Hematopoietic multipotent progenitor cell treated with erythropoietin and hydrocortisone succinate and interleukin-3 and kit ligand, for 8 days (in vitro differentiated cells): Measurements from ENCODE around the gene APPL2.

ENCODE experiments used
- DNase-seq: peaks from one replicate; pipeline ENCODE4 v3.0.0-alpha.2; 2015

APPL2 gene

DNA sequence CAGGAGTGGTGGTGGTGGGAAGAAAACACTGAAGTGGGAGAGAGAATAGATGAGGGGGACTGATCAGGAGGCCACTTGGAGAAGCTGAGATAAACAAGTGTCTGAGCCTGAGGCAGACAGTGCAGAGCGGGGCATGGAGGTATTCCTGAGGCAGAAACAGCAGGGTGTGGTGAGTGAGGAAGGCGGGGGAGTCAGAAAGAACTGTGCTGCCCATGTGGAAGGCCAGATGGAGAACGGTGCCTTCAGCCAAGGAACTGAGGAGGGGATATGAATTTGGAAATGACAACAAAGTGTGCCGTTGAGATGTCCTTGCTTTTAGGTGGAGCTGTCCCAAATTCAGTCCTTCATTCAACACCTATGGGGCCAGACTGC is 13.7 kb downstream of the APPL2 start:
- no peak for DNase-seq

DNA sequence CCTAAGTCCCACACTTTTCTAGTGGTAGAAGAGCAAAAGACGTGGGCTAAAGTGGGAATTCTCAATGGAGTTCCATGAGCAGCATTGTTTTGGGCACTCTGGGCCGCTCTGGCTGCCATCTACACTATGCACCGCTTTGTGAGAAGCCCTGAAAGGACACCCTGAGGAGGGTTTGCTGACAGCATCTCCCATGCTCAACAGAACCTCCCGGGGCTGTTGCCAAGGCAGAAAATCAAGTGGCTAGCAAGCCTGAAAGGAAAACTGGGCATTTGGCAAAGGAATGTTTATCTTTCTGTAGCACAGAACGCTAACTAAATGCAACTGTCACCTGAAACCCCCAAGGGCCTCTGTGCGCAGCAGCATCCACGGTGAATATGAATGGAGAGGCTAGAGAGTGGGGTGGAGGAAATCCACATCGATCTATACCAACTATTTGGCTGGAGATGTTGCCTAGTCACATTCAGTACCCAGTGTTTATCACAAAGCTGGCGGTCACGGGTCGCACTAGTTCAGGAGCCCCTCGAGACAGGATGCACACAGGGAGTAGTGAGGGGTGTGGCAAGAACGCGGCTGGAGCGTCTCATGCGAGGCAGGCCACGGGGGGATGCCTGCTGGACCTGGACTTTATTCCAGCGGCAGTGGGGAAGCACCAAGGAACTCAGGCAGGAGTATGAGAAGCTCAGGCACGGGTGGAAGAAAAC is 14.2 kb downstream of the APPL2 start:
- no peak for DNase-seq

DNA sequence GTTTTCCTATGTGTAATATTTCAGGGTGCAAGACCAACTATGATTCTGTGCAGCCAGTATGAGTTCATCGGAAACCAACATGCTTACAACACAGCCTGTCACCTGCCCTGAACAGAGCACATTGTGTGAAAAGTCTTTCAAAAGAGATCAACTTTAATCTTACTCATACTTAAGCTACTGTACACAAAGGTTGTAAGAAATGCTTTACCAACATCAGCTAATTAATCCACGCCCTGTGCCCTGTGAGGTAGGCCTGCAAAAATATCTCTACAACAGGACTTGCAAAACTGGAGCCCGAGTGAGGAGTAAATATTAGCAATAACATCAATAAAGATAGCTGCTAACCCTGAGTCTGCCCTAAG is 15.1 kb downstream of the APPL2 start:
- DNase-seq = no peak

DNA sequence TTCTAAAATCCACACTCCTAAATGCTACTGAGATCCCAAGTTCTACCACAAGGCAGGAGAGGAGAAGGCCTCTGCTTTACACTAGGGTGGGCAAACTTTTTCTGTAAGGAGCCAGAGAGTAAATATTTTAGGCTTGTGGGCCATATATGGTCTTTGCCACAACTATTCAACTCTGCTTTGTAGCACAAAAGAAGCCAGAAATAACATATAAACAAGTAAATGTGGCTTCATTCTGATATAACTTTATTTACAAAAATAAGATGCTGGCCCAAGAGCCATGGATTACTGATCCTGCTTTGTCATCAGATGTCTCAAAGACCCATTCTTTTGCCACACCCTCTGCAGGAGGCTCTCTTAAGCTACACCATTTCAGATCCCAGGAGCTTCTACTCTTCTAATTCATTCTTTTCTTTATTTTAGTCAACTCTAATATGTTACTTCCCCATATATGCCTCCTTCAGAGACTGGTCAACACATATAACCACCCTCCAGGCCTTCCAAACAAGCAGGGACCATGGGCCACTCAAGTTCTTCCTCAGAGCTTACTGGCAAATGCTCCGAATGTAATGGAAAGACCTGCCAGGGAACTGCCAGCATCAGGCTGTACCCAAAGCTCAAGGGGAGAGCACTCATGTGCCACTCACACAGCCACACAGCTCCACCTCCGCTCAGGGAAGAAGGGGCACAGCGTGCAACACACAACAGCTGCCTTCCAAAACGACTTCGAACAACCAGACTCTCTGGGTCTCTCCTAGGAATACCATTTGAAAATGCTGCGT is 15.6 kb downstream of the APPL2 start:
- DNase-seq = no peak

DNA sequence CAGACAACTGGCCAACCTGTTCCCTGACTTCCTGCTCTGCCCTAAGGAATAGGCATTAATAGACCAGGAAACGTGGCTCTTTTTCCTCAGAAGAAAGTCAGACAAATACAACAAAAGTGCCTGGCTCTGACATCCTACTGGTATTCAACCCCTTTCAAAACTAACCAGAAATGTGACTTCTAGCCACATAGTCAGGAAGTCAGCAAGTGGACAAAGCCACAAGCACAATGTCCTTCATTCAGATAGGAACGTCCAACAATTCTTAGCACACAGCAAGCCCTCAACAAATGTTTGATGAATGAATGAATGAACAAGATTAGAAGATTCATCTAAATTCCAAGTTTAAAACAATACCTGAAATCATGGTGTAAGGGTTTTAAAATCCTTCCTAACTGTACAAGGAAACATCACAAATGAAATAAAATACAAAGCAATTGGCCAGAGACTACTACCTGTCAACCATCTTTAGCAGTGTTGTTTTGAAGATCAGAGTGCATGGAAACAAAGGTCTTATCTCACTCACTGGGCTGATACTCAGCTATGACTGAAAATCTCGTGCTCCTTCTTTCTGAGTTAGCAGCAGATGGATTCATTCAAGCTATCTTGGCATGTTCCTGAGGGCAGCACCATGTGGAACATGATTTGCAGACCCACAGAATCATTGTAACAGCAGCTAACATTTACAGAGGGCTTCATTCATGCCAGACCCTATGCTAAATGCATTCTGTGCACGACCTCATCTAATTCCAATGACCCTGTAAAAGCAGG is 16.5 kb downstream of the APPL2 start:
- no peak for DNase-seq

DNA sequence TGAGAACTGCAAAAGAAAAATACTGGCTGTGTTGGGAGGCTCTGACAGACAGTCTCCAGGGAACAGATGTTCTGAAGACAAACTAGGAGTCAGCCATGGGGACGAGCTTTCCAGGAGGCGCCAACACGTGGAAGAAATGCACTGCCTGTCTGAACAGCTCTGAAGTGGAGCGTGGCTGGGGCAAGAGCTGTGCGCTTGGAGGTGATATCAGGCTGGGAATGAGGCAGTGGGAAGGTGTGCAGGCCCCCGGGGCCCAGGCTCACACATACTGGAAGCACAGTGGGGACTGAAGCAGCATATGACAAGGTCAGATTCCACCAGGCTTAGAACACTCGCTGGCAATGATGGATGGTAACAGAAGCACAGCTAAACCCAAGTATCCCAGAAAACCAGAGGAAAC is 17.5 kb downstream of the APPL2 start:
- DNase-seq = no peak

DNA sequence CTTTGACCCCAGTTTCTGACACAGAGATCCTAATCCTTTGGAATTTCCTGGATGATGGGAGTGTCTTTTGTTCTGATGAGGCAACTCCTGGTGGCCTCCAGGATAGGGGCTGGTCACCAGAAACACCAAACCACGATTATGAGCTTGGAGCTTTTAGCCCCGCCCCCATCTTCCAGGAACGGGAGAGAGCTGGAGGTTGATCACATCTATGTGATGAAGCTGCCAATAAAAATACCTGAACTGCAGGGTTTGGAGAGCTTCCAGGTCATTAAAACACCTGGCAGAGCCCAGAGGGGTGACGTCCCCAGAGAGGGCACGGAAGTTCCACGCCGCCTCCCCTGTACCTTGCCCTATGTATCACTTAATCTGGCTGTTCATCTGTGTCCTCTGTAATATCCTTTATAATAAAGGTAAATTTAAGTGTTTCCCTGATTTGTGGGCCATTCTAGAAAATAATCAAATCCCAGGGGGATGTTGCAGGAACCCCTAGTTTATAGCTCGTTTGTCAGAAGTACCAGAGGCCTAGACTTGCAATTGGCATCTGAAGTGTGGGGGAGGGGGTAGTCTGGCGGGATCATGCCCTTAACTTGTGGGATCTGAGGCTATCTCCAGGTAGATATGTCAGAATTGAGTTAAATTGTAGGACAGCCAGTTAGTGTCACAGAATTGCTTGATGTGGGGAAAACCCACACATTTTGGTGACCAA is 21.2 kb downstream of the APPL2 start:
- DNase-seq = no peak

DNA sequence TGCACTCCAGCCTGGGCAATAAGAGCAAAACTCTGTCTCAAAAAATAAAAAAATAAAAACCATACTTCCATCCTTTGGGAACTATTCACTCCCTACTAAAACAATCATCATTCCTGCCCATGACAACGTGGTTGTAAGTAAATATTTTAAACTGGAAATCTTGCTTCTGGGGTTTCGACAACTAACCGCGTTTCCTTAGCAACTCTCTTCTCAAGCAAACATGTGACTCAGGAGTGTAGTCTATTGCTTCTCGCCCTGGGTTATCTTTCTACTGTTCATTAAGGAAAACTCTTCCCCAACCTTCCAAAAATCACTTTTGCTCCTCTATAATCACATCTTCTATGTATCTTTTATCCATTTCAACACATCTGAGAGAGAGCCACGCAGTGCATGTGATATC is 21.8 kb downstream of the APPL2 start:
- DNase-seq = no peak

DNA sequence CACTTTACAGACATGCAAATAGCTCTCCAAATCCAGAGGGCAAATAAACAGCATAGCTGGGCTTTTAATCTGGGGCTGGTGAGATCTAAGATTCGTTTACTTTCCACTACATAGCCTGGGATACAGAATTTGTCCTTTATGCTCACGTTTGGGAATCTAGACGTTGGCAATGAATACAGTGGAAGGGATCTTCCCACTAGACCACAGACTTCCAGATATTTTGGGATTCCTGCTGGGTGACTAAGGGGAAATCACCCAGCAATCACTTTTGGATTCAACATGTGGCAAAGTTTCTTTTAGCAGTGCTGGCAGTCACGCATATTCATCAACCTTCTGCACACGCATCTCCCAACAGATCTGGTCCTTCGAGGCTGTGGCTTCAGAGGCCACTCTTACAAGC is 23.5 kb downstream of the APPL2 start:
- DNase-seq = no peak

DNA sequence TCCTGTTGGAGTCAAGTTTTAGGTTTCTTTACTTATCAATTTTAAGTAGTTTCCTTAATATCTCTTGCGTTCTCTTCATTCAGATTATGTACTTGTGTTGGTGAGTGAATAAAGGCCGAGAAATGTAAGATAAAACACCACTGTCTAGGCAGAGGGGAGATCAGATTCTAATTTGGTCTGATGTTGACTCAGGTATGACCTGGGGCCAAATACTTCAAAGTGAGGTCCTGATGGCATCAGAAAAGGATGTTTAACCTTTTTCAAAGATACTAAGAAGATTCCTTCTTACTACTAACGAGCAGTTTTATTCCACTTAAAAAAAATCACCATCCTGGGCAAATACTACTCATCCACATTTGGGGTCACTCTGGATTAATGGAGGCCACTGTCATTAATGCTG is 26.9 kb downstream of the APPL2 start:
- no peak for DNase-seq

DNA sequence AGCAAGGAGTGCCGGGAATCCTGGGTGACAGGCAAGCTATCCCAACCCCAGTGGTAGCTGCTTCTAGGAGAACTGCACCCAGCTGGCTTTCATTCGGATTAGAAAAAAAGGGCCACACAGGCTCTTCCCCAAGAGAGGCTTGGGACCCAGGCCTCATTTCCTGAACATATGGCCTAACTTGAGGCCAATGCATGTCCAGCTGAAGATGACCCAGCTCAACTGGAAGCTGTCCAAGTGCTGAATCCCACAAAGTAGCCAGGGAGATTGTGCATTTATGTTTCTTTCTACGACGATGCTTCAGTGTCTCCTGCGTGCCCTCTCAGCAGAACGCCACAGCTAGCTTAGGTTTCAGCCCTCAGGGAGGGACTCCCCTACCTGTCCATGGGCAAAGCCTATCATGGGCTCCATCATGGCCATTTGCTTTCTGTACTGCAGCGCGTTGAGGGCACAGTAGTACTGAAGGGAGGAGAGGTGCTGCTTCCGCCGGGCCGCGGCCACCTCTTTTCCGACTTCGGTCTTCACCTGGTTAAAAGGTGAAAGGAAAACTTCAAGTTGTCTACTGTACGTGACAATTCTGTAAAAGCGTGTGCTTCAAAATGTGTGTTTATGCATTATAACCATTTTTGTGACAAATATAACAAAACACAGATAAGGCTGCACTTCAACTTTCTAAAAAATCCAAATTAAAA is 29.1 kb downstream of the APPL2 start:
- no peak for DNase-seq

DNA sequence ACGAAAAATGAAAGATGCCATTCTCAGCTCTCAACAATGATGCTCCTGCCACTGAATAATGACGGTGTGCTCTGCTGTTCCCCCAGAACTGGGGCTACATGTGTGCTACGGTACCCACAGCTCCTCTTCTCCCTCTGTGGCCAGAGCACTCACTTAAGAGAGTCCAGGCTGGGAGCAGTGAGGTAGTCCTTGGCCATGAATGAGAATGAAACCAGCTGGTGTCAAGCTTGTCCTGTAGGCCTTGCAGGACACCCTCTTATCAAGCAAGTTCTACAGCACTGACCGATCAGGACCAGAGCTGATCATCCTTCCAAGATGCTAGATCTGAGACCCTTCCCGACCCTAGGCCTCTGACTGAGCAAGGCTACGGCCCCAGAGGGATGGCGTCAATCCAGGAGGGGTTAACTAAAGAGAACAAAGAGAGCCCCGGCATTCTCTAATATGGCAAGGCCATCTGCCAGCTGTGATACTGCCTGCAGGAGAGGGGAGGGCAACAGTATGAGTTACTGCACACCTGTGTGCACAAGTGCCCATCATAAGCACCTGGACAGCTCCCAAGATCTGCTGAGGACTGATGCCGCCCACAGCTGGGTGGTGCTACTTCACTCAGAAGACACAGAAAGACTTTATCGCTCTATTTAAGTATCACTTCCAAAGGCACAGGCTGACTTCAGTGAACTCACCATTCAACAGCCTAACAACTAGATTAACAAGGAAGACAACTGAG is 30.5 kb downstream of the APPL2 start:
- no peak for DNase-seq

DNA sequence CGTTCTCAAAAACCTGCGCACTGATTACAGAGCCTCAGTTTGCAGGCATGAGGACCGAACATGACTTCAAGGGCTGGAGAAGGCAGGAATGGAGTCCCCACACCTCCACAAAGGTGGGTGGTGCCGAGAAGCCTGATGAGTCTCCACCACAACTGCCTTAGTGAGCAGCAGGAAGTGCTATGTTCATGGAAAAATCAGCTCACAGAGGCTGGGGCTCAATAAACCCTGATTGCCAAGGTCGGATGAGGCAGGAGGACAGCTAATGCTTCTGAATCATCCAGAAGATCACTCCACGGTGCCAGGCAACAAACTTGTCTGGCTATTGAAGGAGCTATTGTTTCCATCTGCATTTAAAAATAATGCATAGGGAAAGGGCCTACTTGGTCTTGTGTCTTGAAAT is 31.1 kb downstream of the APPL2 start:
- DNase-seq = no peak

DNA sequence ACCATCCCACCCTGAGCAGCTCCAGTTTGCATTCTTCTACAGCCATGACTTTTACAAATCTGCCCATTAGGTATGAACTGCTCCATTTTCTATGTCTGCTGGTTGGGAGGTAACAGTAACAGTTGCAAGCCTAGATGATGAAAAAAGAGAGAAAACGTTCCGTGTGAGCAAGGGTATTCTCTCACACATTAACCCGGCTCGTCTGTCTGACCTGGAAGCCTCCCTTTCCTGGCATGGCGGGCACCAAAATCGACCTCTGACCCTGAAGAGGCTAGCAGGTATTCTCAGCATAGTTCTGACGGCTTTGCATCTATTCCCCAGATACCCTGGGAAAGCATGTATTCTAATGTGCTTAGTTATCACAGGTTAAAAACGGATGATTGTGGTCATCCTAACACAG is 31.8 kb downstream of the APPL2 start:
- DNase-seq = no peak

DNA sequence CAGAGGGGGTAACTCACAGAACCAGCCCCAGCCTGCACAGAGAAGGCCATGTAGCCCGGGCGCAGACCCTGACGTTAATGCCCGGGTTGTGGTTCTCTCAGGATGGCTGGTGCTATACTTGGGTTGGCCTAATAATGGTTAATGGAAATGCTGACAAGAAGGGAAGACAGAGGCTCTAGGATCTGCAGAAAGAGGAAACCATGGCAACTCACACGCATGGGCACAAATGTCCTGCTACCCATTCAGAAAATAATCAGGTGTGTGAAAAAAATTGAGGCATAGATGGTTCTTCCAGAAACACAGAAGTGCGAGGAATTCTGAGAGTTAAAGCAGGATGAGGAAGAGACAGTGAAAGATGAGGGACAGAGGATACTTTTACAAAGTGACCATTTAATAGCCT is 33.8 kb downstream of the APPL2 start:
- DNase-seq = no peak

DNA sequence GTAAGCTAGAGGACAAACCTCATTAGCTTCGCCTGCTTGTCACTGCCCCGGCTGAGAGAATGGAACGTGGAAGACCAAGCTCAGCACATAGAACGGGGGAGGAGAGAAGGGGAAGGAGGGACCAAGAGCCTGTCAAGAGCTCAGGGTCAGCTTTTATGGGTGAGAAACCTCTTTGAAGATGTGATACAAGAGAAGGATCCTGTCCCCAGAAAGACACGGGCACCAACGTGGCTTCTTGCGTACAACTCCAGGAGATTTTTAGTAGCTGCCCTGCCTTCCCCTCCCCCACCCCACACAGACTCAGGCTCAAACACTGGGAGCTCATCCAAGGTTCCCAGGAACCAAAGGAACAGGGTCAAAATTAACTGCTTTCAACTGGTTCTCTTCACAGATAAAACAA is 34.7 kb downstream of the APPL2 start:
- no peak for DNase-seq

DNA sequence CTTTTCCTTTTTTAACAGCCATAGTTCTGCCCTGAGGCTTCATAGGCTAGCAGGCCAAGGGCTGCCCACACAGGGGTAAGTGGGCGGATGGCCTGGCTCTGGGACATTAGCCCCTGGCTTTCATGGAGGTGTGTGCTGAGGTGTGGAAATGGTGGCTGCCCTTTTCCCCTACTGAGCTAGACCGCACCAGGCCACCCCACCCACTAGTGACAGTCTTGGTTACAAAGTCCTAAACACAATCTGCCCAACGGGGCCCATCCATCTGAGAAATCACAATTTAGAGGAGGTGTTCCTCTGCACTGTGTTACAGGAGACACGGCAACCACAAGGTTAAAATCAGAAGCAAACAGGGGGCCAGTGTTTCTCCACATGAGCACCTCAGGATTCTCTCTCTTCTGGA is 35.6 kb downstream of the APPL2 start:
- DNase-seq = no peak

DNA sequence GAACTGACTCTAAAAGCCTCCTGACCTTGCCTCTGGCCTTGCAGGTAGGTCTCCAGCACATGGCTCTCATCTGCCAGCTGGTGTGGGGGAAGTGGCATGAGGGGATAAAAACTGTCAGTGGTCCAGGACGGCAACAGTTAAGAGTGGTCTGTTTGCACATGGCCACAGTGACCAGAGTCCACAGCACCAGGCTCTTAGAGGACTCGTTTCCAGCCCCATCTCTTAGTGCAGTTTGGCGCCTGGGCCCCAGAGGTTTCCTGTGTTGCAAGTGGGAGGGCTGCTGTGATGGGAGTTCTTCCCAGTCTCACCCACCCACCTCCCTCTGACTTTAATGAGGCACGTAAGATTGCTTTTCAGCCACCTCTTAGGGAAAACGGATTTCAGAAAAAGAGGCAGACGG is 37.0 kb downstream of the APPL2 start:
- no peak for DNase-seq

DNA sequence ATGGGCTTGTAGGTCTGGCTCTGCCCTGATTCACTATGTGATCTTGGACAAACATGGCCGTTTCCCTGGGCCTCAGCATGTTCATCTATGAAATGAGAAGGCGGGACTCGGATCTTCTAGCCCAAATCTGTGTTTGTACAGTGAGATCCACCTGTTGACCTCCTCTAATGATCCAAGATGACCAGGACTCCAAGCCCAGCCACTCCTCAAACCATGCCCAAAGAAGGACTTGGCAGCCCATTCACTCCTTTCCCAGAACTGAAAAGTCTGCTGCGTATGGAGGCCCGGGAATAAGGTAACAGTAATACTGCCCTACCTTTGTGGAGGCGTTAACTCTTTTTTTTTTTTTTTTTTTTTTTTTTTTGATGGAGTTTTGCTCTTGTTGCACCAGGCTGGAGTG is 39.9 kb downstream of the APPL2 start:
- no peak for DNase-seq

DNA sequence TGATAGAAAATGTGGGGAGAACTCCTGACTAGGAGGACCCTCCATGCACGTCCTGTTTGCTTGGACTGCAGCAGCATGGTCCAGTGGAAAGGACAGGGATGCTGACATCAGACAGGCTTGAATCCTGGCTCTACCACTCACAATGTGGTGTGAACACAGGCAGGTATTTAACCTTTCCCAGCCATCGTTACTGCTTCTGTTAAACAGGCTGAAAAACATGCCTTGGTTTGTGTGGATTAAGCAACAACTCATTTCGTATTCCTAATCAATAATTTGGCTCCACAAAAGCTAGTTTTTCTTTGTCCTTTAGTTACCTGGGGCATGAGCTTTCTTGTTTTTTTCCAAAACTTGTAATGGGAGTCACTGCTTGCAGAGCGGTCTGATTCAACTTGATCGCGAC is 41.0 kb downstream of the APPL2 start:
- no peak for DNase-seq

DNA sequence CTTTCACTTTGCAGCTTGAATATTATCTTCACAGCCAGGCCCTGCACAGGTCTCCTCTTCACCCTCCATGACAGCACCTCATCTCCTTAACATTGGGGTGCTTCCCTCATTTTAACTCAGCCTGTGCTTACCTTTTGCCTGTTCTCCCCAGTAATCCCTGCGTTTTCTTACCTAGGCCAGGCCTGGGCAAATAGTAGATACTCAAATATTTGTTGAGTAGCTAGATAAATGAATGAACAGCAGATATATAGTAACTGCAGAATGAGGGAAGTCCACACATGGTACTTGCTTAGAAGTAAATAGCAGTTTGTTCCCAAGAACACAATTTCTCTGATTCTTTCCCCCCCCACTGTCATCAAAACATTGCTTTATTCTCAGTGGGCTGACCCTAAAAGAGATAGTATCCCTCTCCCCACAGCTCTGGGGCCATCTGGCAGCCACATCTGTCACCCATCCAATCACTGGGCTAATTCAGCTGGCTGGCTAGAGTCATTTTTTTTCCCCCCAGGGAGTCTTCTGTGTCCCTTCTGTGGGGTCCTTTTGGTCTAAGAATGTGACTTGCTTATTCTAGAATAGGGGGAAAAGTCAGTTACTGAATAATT is 43.2 kb downstream of the APPL2 start:
- DNase-seq = no peak

DNA sequence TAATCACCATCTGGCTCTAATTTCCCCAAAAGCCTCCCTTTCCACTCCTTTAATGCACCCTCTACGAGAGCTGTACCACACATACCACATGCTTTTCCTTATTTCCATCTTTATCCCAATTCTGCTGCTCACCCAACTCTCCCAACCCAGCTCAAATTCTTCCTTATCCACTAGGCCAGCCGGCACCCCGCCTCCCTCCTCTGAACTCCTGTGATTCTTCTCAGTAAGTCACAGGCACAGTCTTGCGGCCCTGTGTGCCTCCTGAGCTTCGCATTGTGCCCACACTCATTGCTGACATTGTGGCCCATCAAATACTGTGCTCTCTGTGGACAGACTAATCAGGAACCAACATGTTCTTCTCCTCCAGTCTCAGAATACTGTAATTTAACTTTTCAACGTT is 45.4 kb downstream of the APPL2 start:
- no peak for DNase-seq
